Measurements from ENCODE around the gene NLE1. TPM values are rescaled to one million over a fixed set of nuclear protein-coding genes. Genes with fewer than 3 reads are reported as not detected.

NLE1 gene
- total and polyA plus RNA-seq, 2 donors (not counting 1 experiment from before 2014, with no cell fraction given): 16.5 to 17.5 TPM

DNA sequence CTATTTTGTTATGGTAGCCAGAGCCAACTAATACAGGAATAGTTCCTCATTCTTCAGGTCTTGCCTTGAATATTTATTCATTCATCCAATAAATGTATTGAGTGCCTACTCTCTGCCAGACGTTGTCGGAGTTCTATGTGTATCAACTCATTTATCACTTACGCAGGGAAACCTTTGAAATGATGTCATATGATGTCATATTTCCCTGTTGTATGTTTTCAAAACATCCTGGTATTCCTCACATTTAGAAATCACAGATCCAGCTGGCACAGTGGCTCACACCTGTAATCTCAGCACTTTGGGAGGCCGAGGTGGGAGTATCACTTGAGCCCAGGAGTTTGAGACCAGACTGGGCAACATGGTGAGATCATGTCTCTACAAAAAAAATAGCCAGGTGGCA lies 2.7 kb upstream of the NLE1 start:
- no peaks in the 10 kb centered on the region for H3K9me3 Mint-ChIP-seq (ENCODE audit: insufficient read depth)
- DNase-seq (no peak), ATAC-seq (ENCODE audit: low read depth) (no peak)
- H3K4me1 Mint-ChIP-seq: peaks cover 20% of the 10 kb centered on the region
- no peak overlapping the region for H3K4me3 ChIP-seq (ENCODE audit: control extremely low read depth in 1 of 5, extremely low read depth in 1 of 5, insufficient read depth in 1 of 5, low read depth in 2 of 5, low read length in 4 of 5)
- no peak overlapping the region for H3K27ac Mint-ChIP-seq
- H3K79me2 ChIP-seq (ENCODE audit: control insufficient read depth, insufficient read depth, low read length): peaks cover 18% of the 10 kb centered on the region
- H3K9me3 ChIP-seq (ENCODE audit: control extremely low read depth in 1 of 3, control insufficient read depth in 2 of 3, insufficient read depth in 1 of 3, low read length in 2 of 3): no peaks in the 10 kb centered on the region
- H2AFZ ChIP-seq (ENCODE audit: insufficient read depth, low read depth, low read length, poor library complexity, severe bottlenecking): no peak overlapping the region
- no peaks in the 10 kb centered on the region for H3K36me3 ChIP-seq (replicated peaks in 1 of 2; ENCODE audit: control extremely low read depth in 1 of 2, control insufficient read depth in 1 of 2, extremely low read depth in 1 of 2, insufficient read depth in 2 of 2, low read length in 1 of 2)
- ChIA-PET CTCF (no interaction called here), POLR2A (no interaction called here)
- H3K27ac ChIP-seq (ENCODE audit: low read length in 2 of 2): no peak overlapping the region
- peaks cover 0 to under 1% (median 0%) of the 10 kb centered on the region in 4 experiments for H3K27me3 ChIP-seq (replicated peaks in 1 of 4; ENCODE audit: control extremely low read depth in 1 of 4, control insufficient read depth in 3 of 4, insufficient read depth in 4 of 4, low read length in 3 of 4)
- H3K4me1 ChIP-seq (ENCODE audit: control insufficient read depth in 2 of 2, insufficient read depth in 2 of 2, low read length in 2 of 2): peaks cover 5 to 11% of the 10 kb centered on the region in 2 donors
- H3K27me3 Mint-ChIP-seq: peaks cover 4% of the 10 kb centered on the region
- H3K4me3 Mint-ChIP-seq: no peak overlapping the region
- no peak overlapping the region for H3K4me2 ChIP-seq (replicated peaks; ENCODE audit: low read depth, low read length, poor library complexity, severe bottlenecking)
- TF ChIP-seq, protein P1, sequence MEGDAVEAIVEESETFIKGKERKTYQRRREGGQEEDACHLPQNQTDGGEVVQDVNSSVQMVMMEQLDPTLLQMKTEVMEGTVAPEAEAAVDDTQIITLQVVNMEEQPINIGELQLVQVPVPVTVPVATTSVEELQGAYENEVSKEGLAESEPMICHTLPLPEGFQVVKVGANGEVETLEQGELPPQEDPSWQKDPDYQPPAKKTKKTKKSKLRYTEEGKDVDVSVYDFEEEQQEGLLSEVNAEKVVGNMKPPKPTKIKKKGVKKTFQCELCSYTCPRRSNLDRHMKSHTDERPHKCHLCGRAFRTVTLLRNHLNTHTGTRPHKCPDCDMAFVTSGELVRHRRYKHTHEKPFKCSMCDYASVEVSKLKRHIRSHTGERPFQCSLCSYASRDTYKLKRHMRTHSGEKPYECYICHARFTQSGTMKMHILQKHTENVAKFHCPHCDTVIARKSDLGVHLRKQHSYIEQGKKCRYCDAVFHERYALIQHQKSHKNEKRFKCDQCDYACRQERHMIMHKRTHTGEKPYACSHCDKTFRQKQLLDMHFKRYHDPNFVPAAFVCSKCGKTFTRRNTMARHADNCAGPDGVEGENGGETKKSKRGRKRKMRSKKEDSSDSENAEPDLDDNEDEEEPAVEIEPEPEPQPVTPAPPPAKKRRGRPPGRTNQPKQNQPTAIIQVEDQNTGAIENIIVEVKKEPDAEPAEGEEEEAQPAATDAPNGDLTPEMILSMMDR (IDR thresholded peaks at IDR 0.05): no peak
- TF ChIP-seq EZH2 (IDR thresholded peaks at IDR 0.05; ENCODE audit: borderline replicate concordance, insufficient read depth, low read depth, low read length, poor library complexity, severe bottlenecking): no peak
- intact Hi-C loops (cut with micrococcal nuclease): no loop called here
- no peak overlapping the region for H3K9ac ChIP-seq (ENCODE audit: low read length)
- 86% methylated on average over 1 of the region's 4 CpGs for WGBS (ENCODE audit: insufficient coverage)
- H4K20me1 ChIP-seq (ENCODE audit: control insufficient read depth, insufficient read depth, low read length, poor library complexity, severe bottlenecking): no peaks in the 10 kb centered on the region

DNA sequence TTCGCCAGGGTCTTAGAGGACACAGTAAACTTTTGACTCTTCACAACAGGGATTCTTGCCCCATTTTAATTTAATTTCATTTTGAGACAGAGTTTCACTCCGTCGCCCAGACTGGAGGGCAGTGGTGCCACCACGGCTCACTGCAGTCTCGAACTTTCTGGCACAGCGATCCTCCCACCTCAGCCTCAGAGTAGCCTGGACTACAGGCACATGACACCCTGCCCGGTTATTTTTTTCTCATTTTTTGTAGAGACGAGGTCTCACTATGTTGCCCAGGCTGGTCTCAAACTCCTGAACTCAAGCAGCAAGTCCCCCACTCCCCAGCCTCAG lies 329 bp upstream of the NLE1 start:
- Mint-ChIP-seq H3K4me1 (peaks cover 20% of the 10 kb centered on the region), H3K4me3 (peak overlapping the region; percentile 87), H3K27ac (no peak overlapping the region), H3K9me3 (ENCODE audit: insufficient read depth) (no peaks in the 10 kb centered on the region), H3K27me3 (no peaks in the 10 kb centered on the region)
- CTCF ChIA-PET: interaction anchor here (1.1 to 1.8 kb wide), 4 partner anchors 14 to 436 kb away, joined by 3 to 7 read pairs (median 4); partner anchors contain the start of genes PEX12 and SLFN12L
- peaks cover 0 to 19% of the 10 kb centered on the region in 2 experiments for H3K36me3 ChIP-seq (replicated peaks in 1 of 2; ENCODE audit: control extremely low read depth in 1 of 2, control insufficient read depth in 1 of 2, extremely low read depth in 1 of 2, insufficient read depth in 2 of 2, low read length in 1 of 2)
- WGBS (ENCODE audit: insufficient coverage): 75% methylated on average over 8 of the region's 8 CpGs
- H3K4me2 ChIP-seq (replicated peaks; ENCODE audit: low read depth, low read length, poor library complexity, severe bottlenecking): peak overlapping the region; percentile 96
- peak overlapping the region in 2 of 5 experiments; percentile 84 to 93 for H3K4me3 ChIP-seq (ENCODE audit: control extremely low read depth in 1 of 5, extremely low read depth in 1 of 5, insufficient read depth in 1 of 5, low read depth in 2 of 5, low read length in 4 of 5)
- no peaks in the 10 kb centered on the region for H4K20me1 ChIP-seq (ENCODE audit: control insufficient read depth, insufficient read depth, low read length, poor library complexity, severe bottlenecking)
- no peaks in the 10 kb centered on the region for H3K27me3 ChIP-seq (replicated peaks in 1 of 4; ENCODE audit: control extremely low read depth in 1 of 4, control insufficient read depth in 3 of 4, insufficient read depth in 4 of 4, low read length in 3 of 4)
- no peak overlapping the region for H3K27ac ChIP-seq (ENCODE audit: low read length in 2 of 2)
- ATAC-seq (ENCODE audit: low read depth) (no peak), DNase-seq (no peak)
- H3K79me2 ChIP-seq (ENCODE audit: control insufficient read depth, insufficient read depth, low read length): peaks cover 22% of the 10 kb centered on the region
- intact Hi-C loops (cut with micrococcal nuclease): loop anchor here (1.0 kb wide), 6 partner anchors 23 to 391 kb away; partner anchors contain the start of genes CCT6B, RAD51D and ZNF830
- H2AFZ ChIP-seq (ENCODE audit: insufficient read depth, low read depth, low read length, poor library complexity, severe bottlenecking): peak overlapping the region; percentile 100
- H3K9ac ChIP-seq (ENCODE audit: low read length): peak overlapping the region; percentile 87
- H3K4me1 ChIP-seq (ENCODE audit: control insufficient read depth in 2 of 2, insufficient read depth in 2 of 2, low read length in 2 of 2): peaks cover 5 to 11% of the 10 kb centered on the region in 2 donors
- POLR2A ChIA-PET: interaction anchor here (1.5 kb wide), 1 partner anchor 436 kb away, joined by 3 read pairs; the partner anchor contains the start of gene PEX12
- H3K9me3 ChIP-seq (ENCODE audit: control extremely low read depth in 1 of 3, control insufficient read depth in 2 of 3, insufficient read depth in 1 of 3, low read length in 2 of 3): no peaks in the 10 kb centered on the region
- TF ChIP-seq EZH2 (IDR thresholded peaks at IDR 0.05; ENCODE audit: borderline replicate concordance, insufficient read depth, low read depth, low read length, poor library complexity, severe bottlenecking): no peak
- TF ChIP-seq, protein P1 (IDR thresholded peaks at IDR 0.05): peak; percentile 45

All from B cell (primary cell).